ENCODE measurements around the gene PDIA6.
A peak's percentile ranks its signal among the peaks of the same experiment; 100 is the strongest.
"Not testable (repeated sequence)": the region's sequence is repeated elsewhere in the genome, so short reads cannot be mapped to it uniquely, and the experiment has no call there.

The PDIA6 gene

DNA sequence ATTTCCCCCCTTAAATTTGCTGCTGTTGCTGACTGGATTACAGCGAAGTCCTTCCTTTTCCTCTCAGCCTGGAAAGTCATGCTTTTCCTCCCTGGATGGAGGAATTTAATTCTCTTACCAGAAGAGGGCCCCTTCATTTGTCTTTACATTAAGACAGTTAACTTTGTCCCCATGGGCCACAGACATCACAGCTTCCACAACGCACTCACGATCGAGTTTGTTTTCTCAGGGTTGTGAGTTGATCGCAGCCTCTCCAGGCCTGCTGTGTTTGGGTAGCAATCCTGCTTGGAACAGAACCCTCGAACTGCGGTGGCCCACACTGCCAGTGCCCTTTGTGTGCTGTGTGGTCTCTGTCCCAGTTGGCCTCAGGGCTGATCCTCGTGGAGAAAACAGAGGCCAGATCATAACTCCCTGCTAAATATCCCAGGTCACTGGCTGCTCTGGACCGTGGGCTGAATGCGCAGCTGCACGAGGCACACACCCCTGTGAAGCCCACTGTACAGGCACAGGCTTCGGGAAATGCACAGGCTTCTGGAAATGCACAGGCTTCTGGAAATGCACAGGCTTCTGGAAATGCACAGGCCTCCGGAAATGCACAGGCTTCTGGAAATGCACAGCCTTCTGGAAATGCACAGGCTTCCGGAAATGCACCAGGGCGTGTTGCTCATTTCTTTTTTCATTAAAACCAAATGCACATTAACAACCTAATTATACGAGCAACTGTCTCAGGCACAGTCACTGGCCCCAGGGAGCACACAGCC, 2.2 kb upstream of the PDIA6 start:
- H4K91ac ChIP-seq (ENCODE audit: low read depth, low read length, poor library complexity), result no peak overlapping the region
- no peak overlapping the region for H3K14ac ChIP-seq (ENCODE audit: low read length)
- no peak overlapping the region for H3K4me3 ChIP-seq (ENCODE audit: low read length in 2 of 2)
- peaks cover 0 to 14% (median 0%) of the 10 kb centered on the region in 3 experiments for H3K27me3 ChIP-seq (ENCODE audit: control insufficient read depth in 3 of 3, insufficient read depth in 3 of 3, low read depth in 1 of 3, low read length in 3 of 3)
- H3K9ac ChIP-seq (ENCODE audit: low read depth, low read length, poor library complexity), result no peak overlapping the region
- no CpG with 5 or more reads among the region's 16 CpGs for WGBS, 2 donors (ENCODE audit: extremely low coverage in 2 of 2, insufficient read length in 2 of 2, insufficient replicate concordance in 1 of 2)
- H3K4me2 ChIP-seq (ENCODE audit: insufficient read depth, low read length, poor library complexity, severe bottlenecking), result no peak overlapping the region
- peaks cover 11 to 20% of the 10 kb centered on the region in 2 donors for H3K4me1 ChIP-seq (ENCODE audit: control insufficient read depth in 2 of 2, insufficient read depth in 1 of 2, low read depth in 1 of 2, low read length in 2 of 2)
- peak overlapping the region; percentile 23 for H3K18ac ChIP-seq (ENCODE audit: low read length)
- peak overlapping the region; percentile 88 for H2AFZ ChIP-seq (ENCODE audit: low read length)
- H2BK5ac ChIP-seq (ENCODE audit: low read length), result no peak overlapping the region
- H2BK15ac ChIP-seq (ENCODE audit: low read length), result peak overlapping the region; percentile 63
- H2BK120ac ChIP-seq (ENCODE audit: low read depth, low read length), result no peak overlapping the region
- DNase-seq (ENCODE audit: low spot score), result no peak
- H3K27ac ChIP-seq (replicated peaks; ENCODE audit: low read length), result no peak overlapping the region
- peaks cover 0 to 5% of the 10 kb centered on the region in 2 donors for H3K36me3 ChIP-seq (replicated peaks in 1 of 2; ENCODE audit: control insufficient read depth in 2 of 2, insufficient read depth in 2 of 2, low read length in 2 of 2)
- no peak overlapping the region for H3K4ac ChIP-seq (ENCODE audit: low read length)
- no peak overlapping the region for H2AK5ac ChIP-seq (ENCODE audit: low read depth, low read length)
- H4K8ac ChIP-seq (ENCODE audit: low read depth, low read length), result no peak overlapping the region
- peaks cover 7% of the 10 kb centered on the region for H3K79me1 ChIP-seq (ENCODE audit: low read depth, low read length)
- H2BK12ac ChIP-seq (ENCODE audit: low read length), result peak overlapping the region; percentile 18
- H3K9me3 ChIP-seq (replicated peaks in 1 of 2; ENCODE audit: control insufficient read depth in 2 of 2, insufficient read depth in 1 of 2, low read depth in 1 of 2, low read length in 2 of 2), result no peaks in the 10 kb centered on the region
- no peak overlapping the region for H3K23ac ChIP-seq (ENCODE audit: low read depth, low read length, poor library complexity)

DNA sequence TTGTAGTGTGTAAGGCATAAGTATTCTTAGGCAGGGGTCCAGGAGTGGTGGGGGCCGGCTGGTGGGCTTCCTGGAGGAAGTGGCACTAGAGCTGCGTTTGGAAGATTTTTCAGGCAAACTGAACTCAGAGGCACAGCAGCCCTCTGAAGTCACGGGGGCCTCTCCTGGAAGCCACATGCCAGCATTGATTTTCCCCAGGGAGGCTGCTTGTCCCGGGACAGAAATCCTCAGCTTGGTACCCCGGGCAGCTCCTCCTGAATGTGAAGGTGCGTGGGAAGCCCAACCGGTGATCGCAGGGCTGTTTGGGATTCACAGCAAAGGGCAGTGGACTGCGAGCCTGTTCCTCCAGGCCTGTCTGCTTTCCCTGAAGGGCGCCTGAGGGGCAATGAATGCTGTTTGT, 1.6 kb upstream of the PDIA6 start:
- H2BK5ac ChIP-seq (ENCODE audit: low read length), result no peak overlapping the region
- H3K4ac ChIP-seq (ENCODE audit: low read length), result no peak overlapping the region
- WGBS, 2 donors (ENCODE audit: extremely low coverage in 2 of 2, insufficient read length in 2 of 2, insufficient replicate concordance in 1 of 2), result no CpG with 5 or more reads among the region's 10 CpGs
- H2AK5ac ChIP-seq (ENCODE audit: low read depth, low read length), result no peak overlapping the region
- no peak overlapping the region for H4K8ac ChIP-seq (ENCODE audit: low read depth, low read length)
- no peak overlapping the region for H2BK120ac ChIP-seq (ENCODE audit: low read depth, low read length)
- peaks cover 0 to 13% (median 0%) of the 10 kb centered on the region in 3 experiments for H3K27me3 ChIP-seq (ENCODE audit: control insufficient read depth in 3 of 3, insufficient read depth in 3 of 3, low read depth in 1 of 3, low read length in 3 of 3)
- no peaks in the 10 kb centered on the region for H3K9me3 ChIP-seq (replicated peaks in 1 of 2; ENCODE audit: control insufficient read depth in 2 of 2, insufficient read depth in 1 of 2, low read depth in 1 of 2, low read length in 2 of 2)
- H2BK12ac ChIP-seq (ENCODE audit: low read length), result no peak overlapping the region
- H3K36me3 ChIP-seq (replicated peaks in 1 of 2; ENCODE audit: control insufficient read depth in 2 of 2, insufficient read depth in 2 of 2, low read length in 2 of 2), result peaks cover 0 to 11% of the 10 kb centered on the region in 2 donors
- H4K91ac ChIP-seq (ENCODE audit: low read depth, low read length, poor library complexity), result no peak overlapping the region
- peaks cover 7% of the 10 kb centered on the region for H3K79me1 ChIP-seq (ENCODE audit: low read depth, low read length)
- H2BK15ac ChIP-seq (ENCODE audit: low read length), result no peak overlapping the region
- H3K18ac ChIP-seq (ENCODE audit: low read length), result no peak overlapping the region
- H3K27ac ChIP-seq (replicated peaks; ENCODE audit: low read length), result no peak overlapping the region
- DNase-seq (ENCODE audit: low spot score), result no peak
- peak overlapping the region; percentile 88 for H2AFZ ChIP-seq (ENCODE audit: low read length)
- H3K4me2 ChIP-seq (ENCODE audit: insufficient read depth, low read length, poor library complexity, severe bottlenecking), result no peak overlapping the region
- H3K14ac ChIP-seq (ENCODE audit: low read length), result no peak overlapping the region
- H3K4me1 ChIP-seq (ENCODE audit: control insufficient read depth in 2 of 2, insufficient read depth in 1 of 2, low read depth in 1 of 2, low read length in 2 of 2), result peaks cover 11 to 20% of the 10 kb centered on the region in 2 donors
- H3K4me3 ChIP-seq (ENCODE audit: low read length in 2 of 2), result no peak overlapping the region
- no peak overlapping the region for H3K23ac ChIP-seq (ENCODE audit: low read depth, low read length, poor library complexity)
- H3K9ac ChIP-seq (ENCODE audit: low read depth, low read length, poor library complexity), result no peak overlapping the region

DNA sequence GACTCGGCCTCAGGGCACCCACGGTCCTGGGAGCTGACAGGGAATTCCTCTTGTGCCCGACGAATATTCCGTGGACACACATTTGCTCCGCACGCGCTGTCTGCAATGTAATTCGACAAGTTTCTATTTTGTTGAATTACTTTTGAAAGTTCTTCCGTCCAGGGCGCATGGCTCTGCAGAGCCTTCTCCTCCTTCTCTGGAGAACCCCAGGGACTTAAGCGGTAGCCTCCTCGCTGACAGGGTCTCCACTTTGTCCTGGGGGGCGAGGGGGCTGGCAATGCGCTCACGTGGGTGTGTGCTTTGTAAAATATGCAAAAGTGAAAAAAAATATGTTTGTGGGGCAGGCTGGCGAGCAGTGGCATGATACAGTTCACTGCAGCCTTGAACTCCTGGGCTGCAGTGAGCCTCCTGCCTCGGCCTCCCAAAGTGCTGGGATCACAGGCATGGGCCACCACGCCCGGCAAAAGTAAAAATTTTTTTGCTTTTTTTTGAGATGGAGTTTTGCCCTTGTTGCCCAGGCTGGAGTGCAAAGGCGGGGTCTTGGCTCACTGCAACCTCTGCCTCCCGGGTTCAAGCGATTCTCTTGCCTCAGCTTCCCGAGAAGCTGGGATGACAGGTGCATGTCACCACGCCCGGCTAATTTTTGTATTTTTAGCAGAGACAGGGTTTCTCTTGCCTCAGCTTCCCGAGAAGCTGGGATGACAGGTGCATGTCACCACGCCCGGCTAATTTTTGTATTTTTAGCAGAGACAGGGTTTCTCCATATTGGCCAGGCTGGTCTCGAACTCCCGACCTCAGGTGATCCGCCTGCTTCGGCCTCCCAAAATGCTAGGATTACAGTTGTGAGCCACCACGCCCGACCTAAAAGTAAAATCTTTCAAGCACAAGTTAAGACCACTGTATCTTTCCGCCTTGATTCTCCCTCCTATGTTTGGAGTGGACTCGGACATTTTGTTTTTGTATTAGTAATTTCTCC, 866 bp upstream of the PDIA6 start:
- not testable (repeated sequence) for H3K4ac ChIP-seq (ENCODE audit: low read length); DNase-seq (ENCODE audit: low spot score); H2BK120ac ChIP-seq (ENCODE audit: low read depth, low read length); H3K9me3 ChIP-seq (replicated peaks in 1 of 2; ENCODE audit: control insufficient read depth in 2 of 2, insufficient read depth in 1 of 2, low read depth in 1 of 2, low read length in 2 of 2); H4K8ac ChIP-seq (ENCODE audit: low read depth, low read length); H2AK5ac ChIP-seq (ENCODE audit: low read depth, low read length); H3K27me3 ChIP-seq (ENCODE audit: control insufficient read depth in 3 of 3, insufficient read depth in 3 of 3, low read depth in 1 of 3, low read length in 3 of 3); H4K91ac ChIP-seq (ENCODE audit: low read depth, low read length, poor library complexity); H3K27ac ChIP-seq (replicated peaks; ENCODE audit: low read length); H3K14ac ChIP-seq (ENCODE audit: low read length); H3K79me1 ChIP-seq (ENCODE audit: low read depth, low read length); H2BK5ac ChIP-seq (ENCODE audit: low read length); H3K9ac ChIP-seq (ENCODE audit: low read depth, low read length, poor library complexity)
- Histone ChIP-seq H3K4me1 (ENCODE audit: control insufficient read depth in 2 of 2, insufficient read depth in 1 of 2, low read depth in 1 of 2, low read length in 2 of 2) (peaks cover 11 to 20% of the 10 kb centered on the region in 2 donors), H3K4me2 (ENCODE audit: insufficient read depth, low read length, poor library complexity, severe bottlenecking) (peak overlapping the region; percentile 58), H2BK15ac (ENCODE audit: low read length) (peak overlapping the region; percentile 45), H3K36me3 (replicated peaks in 1 of 2; ENCODE audit: control insufficient read depth in 2 of 2, insufficient read depth in 2 of 2, low read length in 2 of 2) (peaks cover 0 to 15% of the 10 kb centered on the region in 2 donors), H2AFZ (ENCODE audit: low read length) (peak overlapping the region; percentile 91), H3K18ac (ENCODE audit: low read length) (peak overlapping the region; percentile 74), H3K23ac (ENCODE audit: low read depth, low read length, poor library complexity) (peak overlapping the region; percentile 25), H2BK12ac (ENCODE audit: low read length) (peak overlapping the region; percentile 4), H3K4me3 (ENCODE audit: low read length in 2 of 2) (peak overlapping the region; percentile 76 to 77)
- no CpG with 5 or more reads among the region's 37 CpGs for WGBS, 2 donors (ENCODE audit: extremely low coverage in 2 of 2, insufficient read length in 2 of 2, insufficient replicate concordance in 1 of 2)

DNA sequence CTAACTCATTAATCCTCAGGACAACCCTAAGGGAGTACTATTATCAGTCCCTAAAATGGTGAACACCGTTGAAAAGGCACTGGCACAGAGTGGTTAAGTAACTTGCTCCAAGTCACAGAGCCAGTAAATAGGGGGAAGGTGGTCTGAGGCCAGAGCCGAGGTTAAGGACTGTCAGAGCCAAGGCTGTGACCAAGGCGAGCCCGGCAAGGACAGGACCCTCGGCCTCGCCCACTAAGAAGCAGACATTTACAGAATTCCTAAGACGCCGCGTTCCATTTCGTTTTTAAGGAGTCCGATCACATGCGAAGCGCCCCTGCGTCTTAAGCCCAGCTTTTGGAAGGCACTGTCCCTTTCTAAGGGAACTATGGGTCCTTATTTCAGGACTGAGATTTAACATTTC, 1.1 kb downstream of the PDIA6 start:
- H2BK5ac ChIP-seq (ENCODE audit: low read length), result no peak overlapping the region
- H3K9me3 ChIP-seq (replicated peaks in 1 of 2; ENCODE audit: control insufficient read depth in 2 of 2, insufficient read depth in 1 of 2, low read depth in 1 of 2, low read length in 2 of 2), result no peaks in the 10 kb centered on the region
- H3K23ac ChIP-seq (ENCODE audit: low read depth, low read length, poor library complexity), result no peak overlapping the region
- peak overlapping the region; percentile 42 for H2AK5ac ChIP-seq (ENCODE audit: low read depth, low read length)
- H3K4ac ChIP-seq (ENCODE audit: low read length), result no peak overlapping the region
- no peak overlapping the region for H3K27ac ChIP-seq (replicated peaks; ENCODE audit: low read length)
- peaks cover 11 to 20% of the 10 kb centered on the region in 2 donors for H3K4me1 ChIP-seq (ENCODE audit: control insufficient read depth in 2 of 2, insufficient read depth in 1 of 2, low read depth in 1 of 2, low read length in 2 of 2)
- H3K4me2 ChIP-seq (ENCODE audit: insufficient read depth, low read length, poor library complexity, severe bottlenecking), result peak overlapping the region; percentile 88
- no peak overlapping the region for H2BK12ac ChIP-seq (ENCODE audit: low read length)
- H3K14ac ChIP-seq (ENCODE audit: low read length), result peak overlapping the region; percentile 76
- no peak overlapping the region for H2AFZ ChIP-seq (ENCODE audit: low read length)
- peak overlapping the region; percentile 52 for H3K18ac ChIP-seq (ENCODE audit: low read length)
- H2BK15ac ChIP-seq (ENCODE audit: low read length), result no peak overlapping the region
- peak overlapping the region; percentile 76 to 93 for H3K4me3 ChIP-seq (ENCODE audit: low read length in 2 of 2)
- peaks cover 7% of the 10 kb centered on the region for H3K79me1 ChIP-seq (ENCODE audit: low read depth, low read length)
- H3K9ac ChIP-seq (ENCODE audit: low read depth, low read length, poor library complexity), result peak overlapping the region; percentile 89
- WGBS, 2 donors (ENCODE audit: extremely low coverage in 2 of 2, insufficient read length in 2 of 2, insufficient replicate concordance in 1 of 2), result no CpG with 5 or more reads among the region's 14 CpGs
- DNase-seq (ENCODE audit: low spot score), result no peak
- H4K8ac ChIP-seq (ENCODE audit: low read depth, low read length), result no peak overlapping the region
- H4K91ac ChIP-seq (ENCODE audit: low read depth, low read length, poor library complexity), result no peak overlapping the region
- no peak overlapping the region for H2BK120ac ChIP-seq (ENCODE audit: low read depth, low read length)
- no peaks in the 10 kb centered on the region for H3K27me3 ChIP-seq (ENCODE audit: control insufficient read depth in 3 of 3, insufficient read depth in 3 of 3, low read depth in 1 of 3, low read length in 3 of 3)
- H3K36me3 ChIP-seq (replicated peaks in 1 of 2; ENCODE audit: control insufficient read depth in 2 of 2, insufficient read depth in 2 of 2, low read length in 2 of 2), result peaks cover 0 to 33% of the 10 kb centered on the region in 2 donors
